HG03135 (cell line): ENCODE results near the gene PGD.
"Not testable (repeated sequence)": the region's sequence is repeated elsewhere in the genome, so short reads cannot be mapped to it uniquely, and the experiment has no call there.

ENCODE experiments used
- ATAC-seq: cut with Tn5 transposase; IDR thresholded peaks from one replicate; pipeline ENCODE4 v1.9.1; 2021; ENCODE audit warnings: mild to moderate bottlenecking, moderate library complexity; ENCODE audit not compliant: unreplicated experiment

PGD gene

GRCh38 chr1:10398278-10398733, 558 bp upstream of the PGD start:
- ATAC-seq = peak; percentile 18

GRCh38 chr1:10399444-10399941, 629 bp downstream of the PGD start:
- no peak for ATAC-seq

- ATAC-seq = no peak
These were observed 1.1 kb downstream of the PGD start for GRCh38 chr1:10400013-10400412.

GRCh38 chr1:10401281-10401680, 2.4 kb downstream of the PGD start:
- no peak for ATAC-seq

GRCh38 chr1:10402729-10403274, 3.9 kb downstream of the PGD start:
- ATAC-seq = no peak

GRCh38 chr1:10407201-10407600, 8.3 kb downstream of the PGD start:
- ATAC-seq = no peak

- no peak for ATAC-seq
These were observed 16.5 kb downstream of the PGD start for GRCh38 chr1:10415211-10415930.

- not testable (repeated sequence) for ATAC-seq
These were observed 17.1 kb downstream of the PGD start for GRCh38 chr1:10415967-10416366.

- not testable (repeated sequence) for ATAC-seq
These were observed 19.9 kb downstream of the PGD start for GRCh38 chr1:10418741-10419140.

- ATAC-seq = no peak
These were observed 20.5 kb downstream of the PGD start for GRCh38 chr1:10419351-10419750.

GRCh38 chr1:10421637-10422036, 22.8 kb downstream of the PGD start:
- ATAC-seq = no peak

GRCh38 chr1:10424034-10424433, 25.2 kb downstream of the PGD start:
- no peak for ATAC-seq

GRCh38 chr1:10424651-10425050, 25.8 kb downstream of the PGD start:
- no peak for ATAC-seq

GRCh38 chr1:10425826-10426534, 27.1 kb downstream of the PGD start:
- not testable (repeated sequence) for ATAC-seq

GRCh38 chr1:10426535-10426848, 27.6 kb downstream of the PGD start:
- ATAC-seq = not testable (repeated sequence)

GRCh38 chr1:10428984-10429383, 30.1 kb downstream of the PGD start:
- ATAC-seq = no peak

- ATAC-seq = peak; percentile 14
These were observed 31.0 kb downstream of the PGD start for GRCh38 chr1:10429868-10430215.

- ATAC-seq = peak; percentile 77
These were observed 31.6 kb downstream of the PGD start, which contains the start of gene CENPS for GRCh38 chr1:10430216-10431069. TSS of gene CENPS (plus strand) at chr1:10430433. CDS start at chr1:10430518, 85 bp downstream.

GRCh38 chr1:10431070-10431730, 32.3 kb downstream of the PGD start:
- ATAC-seq = no peak

GRCh38 chr1:10432910-10433700, 34.2 kb downstream of the PGD start:
- no peak for ATAC-seq
